ENCODE data around the gene HMGN1. TPM values are rescaled to one million over a fixed set of nuclear protein-coding genes. Genes with fewer than 3 reads are reported as not detected.

HMGN1 gene
- total RNA-seq, 1 experiment from 2014 or later = 516 TPM

DNA sequence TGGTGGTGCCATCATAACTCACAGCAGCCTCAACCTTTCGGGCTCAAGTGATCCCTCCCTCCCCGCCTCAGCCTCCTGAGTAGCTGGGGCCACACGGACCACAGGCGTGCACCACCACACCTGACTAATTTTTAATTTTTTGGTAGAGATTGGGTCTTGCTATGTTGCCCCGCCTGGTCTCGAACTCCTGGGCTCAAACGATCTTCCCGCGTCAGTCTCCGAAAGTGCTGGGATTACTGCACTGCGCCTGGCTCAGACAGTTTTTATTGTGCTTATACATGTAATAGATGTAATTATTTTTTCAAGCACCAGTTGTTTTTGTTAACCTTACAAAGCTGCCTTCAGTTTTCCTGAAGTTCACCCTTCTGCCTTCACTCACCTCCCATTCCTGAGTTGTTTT, 38.0 kb upstream of the HMGN1 start:
- Histone ChIP-seq H3K14ac (ENCODE audit: insufficient read depth, low read length) (no peak overlapping the region), H2AK5ac (ENCODE audit: insufficient read length, low read length) (no peak overlapping the region), H2AFZ (ENCODE audit: low read length) (no peak overlapping the region), H3K4me1 (ENCODE audit: insufficient read depth, low read length) (no peaks in the 10 kb centered on the region), H4K5ac (ENCODE audit: insufficient read length, low read depth, low read length) (no peak overlapping the region), H3K9ac (ENCODE audit: extremely low read depth, insufficient read length, low read length) (no peak overlapping the region), H4K8ac (replicated peaks; ENCODE audit: insufficient read length, low read depth, low read length) (no peak overlapping the region), H3K27me3 (ENCODE audit: insufficient read depth, low read length) (no peaks in the 10 kb centered on the region), H3K4ac (ENCODE audit: low read depth, low read length) (no peak overlapping the region), H3K23me2 (ENCODE audit: insufficient read length, low read depth, low read length, poor library complexity, severe bottlenecking) (no peaks in the 10 kb centered on the region), H3K4me2 (ENCODE audit: insufficient read depth, insufficient read length, low read length) (no peak overlapping the region), H4K20me1 (ENCODE audit: control insufficient read depth, insufficient read depth, insufficient read length) (no peaks in the 10 kb centered on the region), H2BK15ac (ENCODE audit: low read depth, low read length) (no peak overlapping the region), H2BK5ac (ENCODE audit: insufficient read length, low read length) (no peak overlapping the region), H3K23ac (ENCODE audit: insufficient read length, low read depth, low read length) (no peak overlapping the region), H4K91ac (ENCODE audit: insufficient read length, low read depth, low read length) (no peak overlapping the region), H2BK12ac (ENCODE audit: insufficient read length, low read depth, low read length) (no peak overlapping the region), H3T11ph (ENCODE audit: low read length) (no peak overlapping the region), H3K56ac (ENCODE audit: insufficient read length, low read depth, low read length) (no peak overlapping the region), H3K9me3 (ENCODE audit: control insufficient read depth, low read depth, low read length) (no peaks in the 10 kb centered on the region), H3K18ac (ENCODE audit: insufficient read length, low read depth, low read length) (no peak overlapping the region), H3K79me1 (ENCODE audit: insufficient read depth, low read depth, low read length, poor library complexity, severe bottlenecking) (no peaks in the 10 kb centered on the region), H3K27ac (ENCODE audit: insufficient read length, low read depth, low read length) (no peak overlapping the region), H2BK120ac (ENCODE audit: low read depth, low read length, poor library complexity, severe bottlenecking) (no peak overlapping the region), H2BK20ac (ENCODE audit: low read depth, low read length, poor library complexity, severe bottlenecking) (no peak overlapping the region), H3K79me2 (ENCODE audit: insufficient read depth, low read length) (no peaks in the 10 kb centered on the region; the same call in 1 of the 2 replicates)
- Mint-ChIP-seq H3K27ac (no peak overlapping the region; a peak in 1 of 7 replicates), H3K36me3 (ENCODE audit: insufficient read depth in 1 of 3, low read depth in 3 of 3) (peaks cover 4 to 20% (median 13%) of the 10 kb centered on the region in 3 experiments; a peak in 5 of 7 replicates), H3K4me3 (peak overlapping the region in 1 of 2 experiments; percentile 74; a peak in 1 of 5 replicates), H3K4me1 (peaks cover 29 to 34% of the 10 kb centered on the region in 2 experiments), H3K9me3 (no peaks in the 10 kb centered on the region), H3K27me3 (ENCODE audit: low read depth) (no peaks in the 10 kb centered on the region)
- no peak for DNase-seq
- no CpG with 5 or more reads among the region's 11 CpGs for WGBS (ENCODE audit: extremely low coverage, insufficient read length, low lambda C conversion rate)
- TF ChIP-seq, protein P1, sequence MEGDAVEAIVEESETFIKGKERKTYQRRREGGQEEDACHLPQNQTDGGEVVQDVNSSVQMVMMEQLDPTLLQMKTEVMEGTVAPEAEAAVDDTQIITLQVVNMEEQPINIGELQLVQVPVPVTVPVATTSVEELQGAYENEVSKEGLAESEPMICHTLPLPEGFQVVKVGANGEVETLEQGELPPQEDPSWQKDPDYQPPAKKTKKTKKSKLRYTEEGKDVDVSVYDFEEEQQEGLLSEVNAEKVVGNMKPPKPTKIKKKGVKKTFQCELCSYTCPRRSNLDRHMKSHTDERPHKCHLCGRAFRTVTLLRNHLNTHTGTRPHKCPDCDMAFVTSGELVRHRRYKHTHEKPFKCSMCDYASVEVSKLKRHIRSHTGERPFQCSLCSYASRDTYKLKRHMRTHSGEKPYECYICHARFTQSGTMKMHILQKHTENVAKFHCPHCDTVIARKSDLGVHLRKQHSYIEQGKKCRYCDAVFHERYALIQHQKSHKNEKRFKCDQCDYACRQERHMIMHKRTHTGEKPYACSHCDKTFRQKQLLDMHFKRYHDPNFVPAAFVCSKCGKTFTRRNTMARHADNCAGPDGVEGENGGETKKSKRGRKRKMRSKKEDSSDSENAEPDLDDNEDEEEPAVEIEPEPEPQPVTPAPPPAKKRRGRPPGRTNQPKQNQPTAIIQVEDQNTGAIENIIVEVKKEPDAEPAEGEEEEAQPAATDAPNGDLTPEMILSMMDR (conservative IDR thresholded peaks at IDR 0.05) = no peak

Measured in H9 (cell line).